ENCODE measurements around the gene SLC30A9. TPM values are rescaled to one million over a fixed set of nuclear protein-coding genes. Genes with fewer than 3 reads are reported as not detected.

The SLC30A9 gene
- 68.0 and 71.5 TPM in 2 replicates for total RNA-seq
- long read RNA-seq, full-length matches to known transcripts = 132 of 194 reads
- long read RNA-seq, partial matches to known transcripts = 44 of 194 reads
- long read RNA-seq, other reads (novel, unspliced or antisense) = 18 of 194 reads

- DNase-seq (ENCODE audit: low read depth, low spot score) = peak; percentile 87
- no peaks in the 10 kb centered on the region for H3K27me3 Mint-ChIP-seq (ENCODE audit: low read depth)
- no peaks in the 10 kb centered on the region for H3K36me3 Mint-ChIP-seq (ENCODE audit: low read depth)
- H3K27ac Mint-ChIP-seq (ENCODE audit: unreplicated experiment) = peak within 1 kb of the TSS; percentile 88
- no peaks in the 10 kb centered on the region for H3K9me3 Mint-ChIP-seq
- H3K4me3 Mint-ChIP-seq = peak within 1 kb of the TSS; percentile 99
- TF ChIP-seq CTCF (conservative IDR thresholded peaks at IDR 0.05) = peak; percentile 65
- H3K4me1 Mint-ChIP-seq = peaks cover 30% of the 10 kb centered on the region
Measured at GRCh38 chr4:41990365-41991111, at the start of gene SLC30A9. Gene SLC30A9, plus strand, starts transcription at chr4:41990530. Its CDS starts 122 bp downstream, at chr4:41990652.

GRCh38 chr4:41940834-41941233 is 49.5 kb upstream of the SLC30A9 start:
- peaks cover 2% of the 10 kb centered on the region for H3K36me3 Mint-ChIP-seq (ENCODE audit: low read depth)
- DNase-seq (ENCODE audit: low read depth, low spot score) = no peak
- H3K27ac Mint-ChIP-seq (ENCODE audit: unreplicated experiment) = no peak overlapping the region
- no peaks in the 10 kb centered on the region for H3K9me3 Mint-ChIP-seq
- TF ChIP-seq CTCF (conservative IDR thresholded peaks at IDR 0.05) = no peak
- H3K4me3 Mint-ChIP-seq = no peak overlapping the region
- peaks cover 15% of the 10 kb centered on the region for H3K4me1 Mint-ChIP-seq
- no peaks in the 10 kb centered on the region for H3K27me3 Mint-ChIP-seq (ENCODE audit: low read depth)

GRCh38 chr4:41943506-41943905 is 46.8 kb upstream of the SLC30A9 start:
- peaks cover 2% of the 10 kb centered on the region for H3K36me3 Mint-ChIP-seq (ENCODE audit: low read depth)
- DNase-seq (ENCODE audit: low read depth, low spot score) = no peak
- H3K4me1 Mint-ChIP-seq = no peaks in the 10 kb centered on the region
- H3K9me3 Mint-ChIP-seq = no peaks in the 10 kb centered on the region
- TF ChIP-seq CTCF (conservative IDR thresholded peaks at IDR 0.05) = no peak
- no peaks in the 10 kb centered on the region for H3K27me3 Mint-ChIP-seq (ENCODE audit: low read depth)
- no peak overlapping the region for H3K4me3 Mint-ChIP-seq
- no peak overlapping the region for H3K27ac Mint-ChIP-seq (ENCODE audit: unreplicated experiment)

- TF ChIP-seq CTCF (conservative IDR thresholded peaks at IDR 0.05) = no peak
- peaks cover 2% of the 10 kb centered on the region for H3K36me3 Mint-ChIP-seq (ENCODE audit: low read depth)
- no peaks in the 10 kb centered on the region for H3K27me3 Mint-ChIP-seq (ENCODE audit: low read depth)
- DNase-seq (ENCODE audit: low read depth, low spot score) = no peak
- H3K27ac Mint-ChIP-seq (ENCODE audit: unreplicated experiment) = no peak overlapping the region
- H3K9me3 Mint-ChIP-seq = no peaks in the 10 kb centered on the region
- H3K4me1 Mint-ChIP-seq = no peaks in the 10 kb centered on the region
- H3K4me3 Mint-ChIP-seq = no peak overlapping the region
Measured at GRCh38 chr4:41944089-41944488, 46.2 kb upstream of the SLC30A9 start.

- no peak overlapping the region for H3K27ac Mint-ChIP-seq (ENCODE audit: unreplicated experiment)
- peaks cover 2% of the 10 kb centered on the region for H3K36me3 Mint-ChIP-seq (ENCODE audit: low read depth)
- TF ChIP-seq CTCF (conservative IDR thresholded peaks at IDR 0.05) = no peak
- H3K9me3 Mint-ChIP-seq = no peaks in the 10 kb centered on the region
- no peaks in the 10 kb centered on the region for H3K27me3 Mint-ChIP-seq (ENCODE audit: low read depth)
- no peaks in the 10 kb centered on the region for H3K4me1 Mint-ChIP-seq
- no peak overlapping the region for H3K4me3 Mint-ChIP-seq
- no peak for DNase-seq (ENCODE audit: low read depth, low spot score)
Measured at GRCh38 chr4:41949531-41949930, 40.8 kb upstream of the SLC30A9 start.
